ENCODE data around the gene SH3BP4.

DNA sequence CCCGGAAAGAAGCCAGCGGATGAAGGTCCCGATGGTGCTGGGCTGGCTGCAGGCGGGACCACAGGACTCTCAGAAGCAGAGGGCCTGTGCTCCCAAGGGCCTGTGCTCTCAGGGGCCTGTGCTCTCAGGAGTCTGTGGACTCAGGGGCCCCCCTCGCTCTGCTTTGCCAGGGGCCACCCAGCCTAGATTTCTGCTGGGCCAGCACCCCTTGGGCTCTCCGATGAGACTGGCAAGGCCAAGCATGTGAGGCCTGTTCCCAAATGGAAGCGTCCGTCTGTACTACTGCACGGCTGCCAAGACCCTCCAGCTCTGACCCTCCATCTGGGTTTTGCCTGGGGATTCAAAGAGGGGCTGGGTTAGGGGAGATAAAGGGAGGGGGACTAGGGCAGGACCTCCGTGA is 54.6 kb downstream of the SH3BP4 start:
- TF ChIP-seq CTCF (IDR thresholded peaks at IDR 0.05) (no peak), POLR2A (IDR thresholded peaks at IDR 0.05) (no peak)

All from uterus (tissue), 2 donors.